Measurements from ENCODE around the gene ZNF467.

ZNF467 gene

DNA sequence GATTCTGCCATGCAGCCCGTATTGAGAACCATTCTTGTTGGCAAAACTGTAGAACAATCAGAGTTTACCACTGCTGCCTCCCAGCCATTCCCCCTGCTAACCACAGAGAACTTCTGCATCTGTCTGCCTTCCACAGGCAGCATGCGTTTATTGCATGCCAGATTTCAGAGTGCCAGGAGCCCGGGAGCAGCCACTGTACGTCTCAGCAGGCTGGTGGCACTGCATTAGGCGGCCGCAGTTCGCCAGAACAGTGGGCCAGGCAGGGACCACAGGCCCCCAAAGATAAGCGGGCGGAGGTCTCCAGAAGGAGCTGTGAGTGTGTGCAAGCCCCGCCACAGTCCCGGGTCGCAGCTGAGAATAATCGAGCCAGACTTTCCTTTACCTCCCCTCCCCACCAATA is 31.8 kb downstream of the ZNF467 start:
- no peak for DNase-seq

GRCh38 chr7:149736478-149737360 is 36.7 kb downstream of the ZNF467 start:
- DNase-seq = no peak

DNA sequence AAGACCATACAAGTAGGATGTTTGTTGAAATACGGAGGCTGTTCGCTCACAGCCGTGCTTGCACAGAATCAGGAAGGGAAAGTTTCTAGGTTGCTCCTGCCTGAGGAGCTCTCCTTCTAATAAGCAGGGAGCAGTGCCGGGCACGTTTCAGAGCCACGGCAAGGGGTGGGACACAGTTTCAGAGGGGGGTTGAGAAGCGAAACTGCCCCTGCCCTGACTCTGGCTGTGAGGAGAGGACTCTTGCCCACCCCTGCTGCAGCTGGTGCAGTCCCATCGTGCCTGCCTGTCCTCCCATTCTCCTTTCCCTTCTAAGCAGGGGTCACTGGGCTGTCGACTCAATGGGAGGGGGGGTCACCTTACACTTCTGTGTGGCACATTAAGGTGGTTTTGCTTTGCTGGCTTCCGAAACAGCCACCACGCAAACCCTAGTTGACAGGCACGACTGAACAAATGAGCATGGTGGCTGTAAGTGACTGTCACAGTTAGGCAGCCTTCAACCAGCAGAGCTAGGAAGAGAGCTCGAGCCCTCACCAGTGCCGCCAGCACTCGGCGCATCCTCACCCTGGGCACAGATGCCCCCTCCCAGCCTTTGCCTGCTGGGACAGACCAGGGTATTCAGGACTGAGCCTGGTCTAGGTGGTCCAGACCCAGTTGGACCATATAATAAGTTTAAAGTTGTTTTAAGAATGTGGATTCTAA is 37.5 kb downstream of the ZNF467 start:
- no peak for DNase-seq

DNA sequence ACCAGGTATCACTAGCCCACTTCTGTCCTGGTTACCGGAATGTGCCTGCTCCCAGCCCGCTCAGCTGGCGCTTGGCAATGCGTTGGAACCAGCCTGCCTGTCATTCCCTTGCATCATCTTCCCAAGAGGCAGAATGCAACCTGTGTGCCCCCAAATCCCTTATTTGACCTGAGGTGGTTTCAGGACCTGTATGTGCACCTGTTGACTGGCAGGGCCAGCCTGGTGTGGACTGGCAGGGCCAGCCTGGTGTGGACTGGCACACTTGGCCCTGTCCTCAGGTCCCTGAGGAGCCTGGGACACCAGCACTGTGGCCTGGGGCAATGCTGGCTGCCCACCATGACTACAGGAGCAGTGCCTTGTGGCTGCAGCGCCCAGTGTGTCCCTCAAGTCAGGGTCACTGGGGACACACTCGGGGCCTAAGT is 38.2 kb downstream of the ZNF467 start:
- DNase-seq = no peak

DNA sequence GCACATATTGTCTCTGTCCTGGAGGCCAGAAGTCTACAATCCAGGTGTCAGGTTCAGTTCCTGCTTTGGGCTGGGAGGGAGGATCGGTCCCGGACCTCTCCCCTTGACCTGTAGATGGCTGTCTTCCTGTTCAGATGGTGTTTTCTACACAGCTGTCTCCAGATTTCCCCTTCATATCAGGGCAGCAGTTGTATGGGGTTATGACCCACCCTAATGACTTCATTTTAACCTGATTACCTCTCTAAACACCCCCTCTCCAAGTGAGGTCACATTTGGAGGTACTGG is 38.7 kb downstream of the ZNF467 start:
- DNase-seq = no peak

DNA sequence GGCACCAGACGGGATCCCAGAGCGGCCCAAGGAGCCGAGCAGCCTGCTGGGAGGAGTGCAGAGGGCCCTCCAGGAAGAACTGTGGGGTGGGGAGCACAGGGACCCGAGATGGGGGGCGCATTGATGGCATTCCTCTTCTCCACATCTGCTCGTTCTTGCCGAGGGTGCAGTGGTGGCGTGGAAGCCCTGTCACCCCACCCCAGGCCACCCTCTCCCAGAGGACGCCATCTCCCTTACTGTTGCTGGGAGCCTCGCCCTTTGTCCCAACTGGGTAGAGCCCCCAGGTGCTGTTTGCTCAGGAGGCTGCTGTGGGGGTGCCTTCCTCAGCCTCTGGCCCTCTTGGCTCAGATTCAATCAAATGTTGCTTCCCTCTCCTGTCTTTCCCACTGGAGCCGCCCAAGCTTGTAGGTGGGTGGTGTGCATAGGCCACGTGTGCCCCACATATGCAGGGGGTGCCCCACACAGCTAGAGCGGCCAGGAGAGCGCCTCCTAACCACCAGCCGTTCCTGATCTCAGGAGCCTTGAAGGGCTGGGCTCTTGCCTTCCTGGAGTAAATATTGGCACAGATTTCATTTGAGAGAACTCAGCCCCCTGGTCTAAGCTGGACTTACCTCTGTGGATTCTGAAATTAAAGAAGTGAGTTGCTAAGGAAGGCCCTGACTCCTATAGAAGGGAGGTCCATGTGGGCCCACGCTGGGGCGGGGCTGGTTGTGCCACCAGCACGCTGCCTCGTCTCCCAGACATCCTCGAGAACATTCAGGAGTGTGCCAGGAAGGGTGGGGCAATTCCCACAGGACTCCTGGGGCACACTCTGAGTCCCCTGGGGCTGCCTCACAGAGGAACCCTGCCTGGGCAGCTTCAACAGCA is 39.2 kb downstream of the ZNF467 start:
- no peak for DNase-seq

- DNase-seq = no peak
Measured at GRCh38 chr7:149733131-149733923, 40.1 kb downstream of the ZNF467 start.

DNA sequence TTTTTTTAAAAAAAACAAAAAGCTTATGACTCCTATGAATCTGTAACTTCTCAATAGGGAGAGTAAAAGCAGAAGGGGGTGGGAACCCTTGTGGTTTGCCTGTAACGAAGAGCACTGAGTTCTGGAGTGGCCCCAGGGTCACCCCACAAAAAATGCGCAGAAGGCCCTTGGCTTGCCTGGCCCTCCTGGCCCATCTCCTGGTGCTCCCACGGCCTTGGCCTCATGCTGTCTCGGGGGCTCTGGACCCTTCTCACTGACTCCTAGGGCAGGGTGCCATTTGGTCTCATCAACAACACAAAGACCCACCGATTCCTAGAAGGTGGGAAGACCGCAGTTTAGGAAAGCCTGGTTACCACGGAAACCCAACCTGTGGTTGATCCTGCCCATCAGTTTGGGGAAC is 40.8 kb downstream of the ZNF467 start:
- no peak for DNase-seq

DNA sequence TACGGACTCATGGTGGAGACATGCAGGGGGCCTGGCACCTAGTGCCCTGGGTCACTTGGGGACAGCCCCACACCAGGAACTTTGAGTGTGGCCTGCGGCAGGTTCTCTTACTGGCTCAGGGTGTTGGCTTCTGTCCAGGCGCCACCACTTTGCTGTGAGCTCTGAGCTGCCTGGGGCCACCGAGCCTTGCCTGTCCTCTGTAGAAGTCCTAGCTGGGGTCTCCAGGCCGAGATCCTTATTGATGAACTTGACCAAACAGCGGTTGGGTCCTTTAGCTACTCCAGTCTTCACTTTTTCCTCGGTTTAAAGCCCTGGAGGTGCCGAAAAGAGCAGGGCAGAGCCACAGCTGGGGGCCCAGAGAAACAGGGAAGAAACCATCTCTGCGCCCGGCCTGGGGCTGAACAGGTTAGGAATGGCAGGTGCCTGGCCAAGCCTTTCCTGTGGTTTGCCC is 41.3 kb downstream of the ZNF467 start:
- no peak for DNase-seq

DNA sequence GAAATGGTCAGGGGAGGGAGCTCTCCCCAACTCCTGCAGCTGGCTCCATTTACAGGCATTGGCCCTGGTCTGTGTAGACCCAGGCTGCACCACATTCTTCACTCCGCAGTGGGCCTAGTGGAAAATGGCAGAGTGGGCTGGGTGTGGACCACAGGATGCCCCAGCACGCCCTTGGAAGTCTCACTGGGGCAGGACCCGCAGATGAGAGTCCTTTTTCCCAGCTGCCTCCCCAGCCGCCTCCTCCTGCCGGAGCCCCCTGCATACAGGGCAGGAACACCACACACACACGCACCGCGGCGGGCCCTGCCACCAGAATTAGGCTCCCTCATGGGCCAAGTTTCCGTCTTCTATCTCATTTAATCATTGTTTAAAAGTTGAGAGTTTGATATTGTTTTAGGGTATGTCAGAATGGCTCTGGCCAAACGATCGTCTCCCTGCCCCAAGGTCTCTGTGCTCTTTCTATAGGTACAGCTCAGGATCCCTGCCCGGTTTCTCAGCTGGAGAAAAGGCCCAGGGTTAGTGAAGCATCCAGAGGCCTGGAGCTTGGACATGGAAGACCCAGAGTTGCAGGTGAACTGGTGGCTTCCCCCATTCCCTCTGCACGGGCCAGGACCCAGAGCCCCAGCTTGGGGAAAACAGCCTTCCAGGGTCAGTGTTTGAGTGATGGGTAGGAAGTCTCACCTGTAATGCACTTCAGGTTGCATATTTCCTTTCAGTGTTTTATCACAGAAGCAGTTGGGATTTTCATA is 42.0 kb downstream of the ZNF467 start:
- no peak for DNase-seq

DNA sequence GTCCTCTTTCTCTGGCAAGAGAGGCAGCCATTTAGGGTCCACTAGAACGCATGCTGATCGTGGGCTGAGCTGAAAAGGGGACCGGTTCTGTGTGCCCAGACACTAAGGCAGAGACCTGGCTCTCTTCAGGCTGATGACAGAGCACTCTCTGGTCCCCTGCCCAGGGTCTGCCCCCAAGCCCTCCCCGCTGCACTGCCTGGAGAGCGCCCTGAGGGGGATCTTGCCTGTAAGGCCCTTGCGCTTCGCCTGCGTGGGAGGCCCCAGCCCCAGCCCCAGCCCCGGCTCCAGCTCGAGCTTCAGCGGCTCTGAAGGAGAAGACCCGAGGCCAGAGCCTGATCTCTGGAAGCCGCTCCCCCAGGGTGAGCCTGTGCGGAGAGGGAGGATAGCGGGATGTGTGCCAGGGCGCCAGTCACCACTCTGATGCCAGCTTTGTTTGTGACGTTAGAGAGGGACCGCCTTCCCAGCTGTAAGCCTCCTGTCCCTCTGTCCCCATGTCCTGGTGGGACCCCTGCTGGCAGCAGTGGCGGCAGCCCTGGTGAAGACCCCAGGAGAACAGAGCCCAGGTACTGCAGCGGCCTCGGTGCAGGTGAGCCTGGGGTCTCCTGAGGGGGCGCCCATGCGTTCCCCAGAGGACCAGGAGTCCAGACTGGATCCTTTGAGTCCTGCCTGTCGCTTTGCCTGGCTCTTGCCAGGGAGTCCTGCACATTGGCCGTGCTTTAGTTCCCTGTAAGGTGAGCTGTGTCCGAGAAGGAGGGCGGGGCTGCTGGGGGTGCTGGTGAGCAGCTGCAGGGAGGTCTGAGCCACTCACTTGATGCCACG is 43.2 kb downstream of the ZNF467 start:
- no peak for DNase-seq

DNA sequence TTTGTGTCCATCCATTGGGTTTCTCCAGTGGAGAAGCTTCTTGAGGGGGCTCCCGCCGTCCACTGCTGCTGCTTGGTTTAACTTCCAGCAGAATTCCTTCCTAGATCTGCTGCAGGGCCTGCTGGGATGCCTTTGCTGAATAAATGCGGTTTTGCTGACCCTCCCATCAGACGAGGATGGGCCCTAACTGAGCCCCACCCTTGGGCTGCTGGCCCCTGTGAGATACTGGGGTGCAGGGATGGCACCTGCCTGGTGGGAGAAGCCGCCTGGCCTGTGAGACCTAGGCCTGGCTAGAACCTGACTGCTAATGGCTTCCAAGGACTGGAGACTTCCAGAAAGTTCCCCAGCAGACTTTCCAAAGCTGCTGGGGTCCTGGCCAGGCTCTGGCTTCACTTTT is 43.8 kb downstream of the ZNF467 start:
- no peak for DNase-seq

- DNase-seq = no peak
Measured at GRCh38 chr7:149728491-149729375, 44.7 kb downstream of the ZNF467 start.

GRCh38 chr7:149727899-149728476 is 45.4 kb downstream of the ZNF467 start:
- no peak for DNase-seq

- DNase-seq = no peak
Measured at GRCh38 chr7:149727053-149727898, 46.1 kb downstream of the ZNF467 start.

GRCh38 chr7:149725916-149726315 is 47.5 kb downstream of the ZNF467 start:
- DNase-seq = no peak

DNA sequence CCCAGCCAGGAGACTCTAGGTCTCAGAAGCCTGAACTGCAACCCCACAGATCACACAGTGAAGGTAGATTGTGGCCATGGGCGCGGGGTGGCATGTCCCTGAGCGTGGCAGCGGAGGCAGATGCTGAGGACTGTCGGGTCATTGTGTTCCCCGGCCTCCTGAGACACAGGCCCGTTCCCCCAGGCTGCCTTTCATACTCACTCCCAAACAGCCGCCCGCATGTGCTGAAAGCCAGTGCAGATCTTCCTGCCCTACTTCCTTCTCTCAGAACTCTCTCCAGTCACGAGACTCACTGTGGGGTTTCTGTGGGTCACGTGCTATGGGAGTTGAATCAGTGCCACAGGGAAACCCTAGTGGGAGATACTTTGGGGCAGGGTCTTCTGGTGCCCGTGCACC is 48.0 kb downstream of the ZNF467 start:
- DNase-seq = no peak

GRCh38 chr7:149724661-149725425 is 48.5 kb downstream of the ZNF467 start:
- DNase-seq = no peak
